GM12878 (cell line): ENCODE results near the gene GPC6. TPM values are rescaled to one million over a fixed set of nuclear protein-coding genes. Genes with fewer than 3 reads are reported as not detected.

Experiments
- ATAC-seq: fragments of 200-7000 bp; cut with Tn5 transposase; 3 replicates; pipeline ENCODE4 v1.9.1; 2020; ENCODE audit warnings: mild to moderate bottlenecking, moderate library complexity
- BruUV-seq: library from RNA; stranded (reverse); fragments of 400-500 nt; replicated peaks from 2 replicates; lab custom pipeline; 2021; lab: Mats Ljungman, UMichigan
- CTCF ChIA-PET: fragments of 300-600 bp; sonication (Branson Sonifier 250); formaldehyde crosslinking; extraction: SDS; loops from one replicate; lab custom pipeline; 2021; ENCODE audit warnings: inconsistent platforms; lab: Yijun Ruan, JAX
- POLR2A ChIA-PET: fragments of 350-600 bp; formaldehyde crosslinking; extraction: SDS; loops from one replicate; lab custom pipeline; 2021; ENCODE audit warnings: inconsistent platforms; lab: Charles Lee
- RAD21 ChIA-PET: fragments of 300-600 bp; sonication (Branson Sonifier 250); formaldehyde crosslinking; loops from one replicate; lab custom pipeline; 2023; ENCODE audit warnings: antibody characterized with exemption; ENCODE audit not compliant: unreplicated experiment; lab: Charles Lee
- SMC1A ChIA-PET: fragments of 300-600 bp; sonication (Branson Sonifier 250); formaldehyde crosslinking; loops from one replicate; lab custom pipeline; 2023; ENCODE audit not compliant: unreplicated experiment, uncharacterized antibody; lab: Charles Lee
- DNase-seq: peaks from one replicate; pipeline ENCODE4 v3.0.0-alpha.2; 2011; ENCODE audit warnings: low read depth, low spot score
- FAIRE-seq: peaks from 3 replicates; lab custom pipeline; 2011; peaks lifted over from hg19 to GRCh38; lab: Jason Lieb, UNC
- H2AFZ ChIP-seq: 2 replicates; pipeline ENCODE4 v1.6.0; 2011; ENCODE audit warnings: low read depth, low read length, control low read depth; ENCODE audit not compliant: control insufficient read depth
- H3K27ac ChIP-seq: 2 replicates; pipeline ENCODE4 v1.5.1; 2011; ENCODE audit warnings: control low read depth; ENCODE audit not compliant: control insufficient read depth, insufficient read depth
- H3K27me3 ChIP-seq, 2 experiments: replicated peaks in 1 of 2; 2 replicates each; pipeline versions ENCODE4 v1.6.0 to v1.6.1; 2011; ENCODE audit warnings: low read length in 1 of 2; ENCODE audit not compliant: control insufficient read depth in 2 of 2, insufficient read depth in 2 of 2
- H3K36me3 ChIP-seq, 2 experiments: 2 replicates each; pipeline ENCODE4 v1.5.1; 2011; ENCODE audit warnings: low read length in 1 of 2; ENCODE audit not compliant: control insufficient read depth in 2 of 2, insufficient read depth in 2 of 2
- H3K4me1 ChIP-seq: 2 replicates; pipeline ENCODE4 v1.6.1; 2011; ENCODE audit warnings: mild to moderate bottlenecking, low read length, moderate library complexity, mixed read lengths; ENCODE audit not compliant: control insufficient read depth, insufficient read depth
- H3K4me2 ChIP-seq: 2 replicates; pipeline ENCODE4 v1.6.0; 2011; ENCODE audit warnings: control low read depth; ENCODE audit not compliant: control insufficient read depth, insufficient read depth
- H3K4me3 ChIP-seq: fragments of 200-600 bp; sonication (generic); 2 replicates; pipeline ENCODE4 v1.5.1; 2016
- H3K79me2 ChIP-seq: 2 replicates; pipeline ENCODE4 v1.6.0; 2011; ENCODE audit warnings: low read length; ENCODE audit not compliant: control insufficient read depth, insufficient read depth
- H3K9ac ChIP-seq: 2 replicates; pipeline ENCODE4 v1.8.0; 2011; ENCODE audit warnings: low read length, control low read depth, mixed read lengths; ENCODE audit not compliant: control insufficient read depth, insufficient read depth
- H3K9me3 ChIP-seq: replicated peaks from 3 replicates; pipeline ENCODE4 v1.5.1; 2011; ENCODE audit warnings: mild to moderate bottlenecking, low read length; ENCODE audit not compliant: control insufficient read depth, insufficient read depth
- H4K20me1 ChIP-seq: 2 replicates; pipeline ENCODE4 v1.6.0; 2011; ENCODE audit not compliant: control insufficient read depth, insufficient read depth
- EP300 ChIP-seq, 2 experiments: fragments of 150-350 bp in 1 of 2; IDR thresholded peaks; 2 replicates each; pipeline ENCODE4 v1.6.1; 2011 to 2012; ENCODE audit warnings: low read depth in 2 of 2, low read length in 2 of 2, borderline replicate concordance in 1 of 2, improper control_type of control experiment in 1 of 2, inconsistent platforms in 1 of 2; ENCODE audit not compliant: control insufficient read depth in 1 of 2
- GABPA ChIP-seq: IDR thresholded peaks from 2 replicates; pipeline ENCODE4 v1.6.1; 2014; ENCODE audit warnings: antibody characterized with exemption, low read depth, mild to moderate bottlenecking, inconsistent platforms
- KAT2A ChIP-seq: conservative IDR thresholded peaks from 2 replicates; pipeline ENCODE4 v1.6.1; 2011; ENCODE audit warnings: low read depth, low read length; ENCODE audit not compliant: control insufficient read depth
- POLR2AphosphoS5 ChIP-seq: IDR thresholded peaks from 2 replicates; pipeline ENCODE4 v1.6.1; 2011; ENCODE audit warnings: mild to moderate bottlenecking, low read length, inconsistent platforms
- SREBF1 ChIP-seq: IDR thresholded peaks from 2 replicates; pipeline ENCODE4 v1.6.1; 2012; ENCODE audit warnings: mild to moderate bottlenecking, low read length
- TARDBP ChIP-seq: IDR thresholded peaks from 2 replicates; pipeline ENCODE4 v1.6.1; 2016; ENCODE audit warnings: borderline replicate concordance
- TCF3 ChIP-seq: IDR thresholded peaks from 2 replicates; pipeline ENCODE4 v1.6.1; 2012; ENCODE audit warnings: low read depth, mild to moderate bottlenecking, low read length, borderline replicate concordance; ENCODE audit not compliant: insufficient read depth
- ZBED1 ChIP-seq: IDR thresholded peaks from 2 replicates; pipeline ENCODE4 v1.6.1; 2016; ENCODE audit warnings: borderline replicate concordance
- WGBS: methylation state at CpG from one replicate; pipeline ENCODE4 v1.1.6; 2016; ENCODE audit warnings: low lambda C conversion rate; ENCODE audit not compliant: insufficient replicate concordance, insufficient coverage; ENCODE audit errors: missing lambda C conversion rate; 5-methylcytosine and 5-hydroxymethylcytosine counted together
- in situ Hi-C: fragments of 300-500 bp; cut with MboI; formaldehyde crosslinking; loops from 9 replicates; pipeline ENCODE4 v1.14.3; 2018; ENCODE audit warnings: mixed read lengths
- intact Hi-C: fragments of 100-400 bp; cut with micrococcal nuclease; formaldehyde crosslinking; loops from one replicate; pipeline ENCODE4 v1.14.2; 2022; ENCODE audit not compliant: unreplicated experiment
- polyA plus RNA-seq, 11 experiments: library from polyadenylated mRNA; depleted of rRNA in 4 of 11; unstranded in 6 of 11; stranded (reverse) in 5 of 11; fragments of >200 nt; fragmentation: Nextera tagmentation in 4 of 11; fragmentation: Illumina TruSeq in 1 of 11; extraction: Ambion mirVana in 4 of 11; extraction: Trizol in 1 of 11; gene quantifications; 1 replicate in 1 of 11; 2 replicates in 10 of 11; pipeline versions ENCODE4 v1.2.1 to v1.2.3, GENCODE V29; 2011 to 2016; ENCODE audit warnings: inconsistent platforms in 2 of 11, missing spikeins in 2 of 11, low read depth in 1 of 11
- total RNA-seq, 4 experiments: library from RNA; depleted of rRNA in 3 of 4; stranded (reverse); fragments of >200 nt in 3 of 4; fragmentation: Illumina TruSeq in 1 of 4; extraction: Trizol in 1 of 4; gene quantifications; 2 replicates each; pipeline versions ENCODE4 v1.2.1 to v1.2.3, GENCODE V29; 2013 to 2021
- TF ChIP-seq, protein P1 (sequence below): fragments of 450-650 bp; IDR thresholded peaks from 2 replicates; pipeline ENCODE4 v1.6.1; 2018; ENCODE audit warnings: mild to moderate bottlenecking, low read depth, moderate library complexity; ENCODE audit not compliant: partially characterized antibody
- TF ChIP-seq, protein P2 (sequence below): IDR thresholded peaks from 2 replicates; pipeline ENCODE4 v1.6.1; 2012; ENCODE audit warnings: low read depth, low read length, improper control_type of control experiment

The GPC6 gene
- total and polyA plus RNA-seq, 10 of the 15 experiments (the other 5 are each of a cell fraction or from before 2014, with no cell fraction given) = 0.03 to 0.04 (median 0.03) TPM; not detected in 7

DNA sequence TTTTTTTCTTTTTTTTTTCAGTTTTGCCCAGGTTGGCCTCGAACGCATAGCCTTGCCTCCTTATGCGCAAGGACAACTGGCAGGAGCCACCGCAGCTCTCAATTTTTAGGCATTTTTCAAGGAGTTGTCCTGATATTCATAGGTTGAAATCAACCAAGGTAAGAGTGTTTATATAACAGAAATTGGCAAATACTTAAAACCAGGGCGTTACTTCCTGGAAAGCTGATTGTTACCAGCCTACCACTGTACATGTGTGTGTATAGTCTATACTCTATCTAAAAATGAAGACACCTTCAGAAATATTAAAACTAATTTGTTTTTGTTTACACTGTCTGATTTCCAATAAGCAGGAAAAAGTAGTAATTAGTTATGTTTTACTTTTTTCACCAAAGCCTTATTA, 39.2 kb downstream of the GPC6 start:
- Histone ChIP-seq H3K4me3 (no peak overlapping the region), H3K4me1 (no peaks in the 10 kb centered on the region)
- no peak for FAIRE-seq
- TF ChIP-seq KAT2A (no peak), TCF3 (no peak), TARDBP (no peak), GABPA (no peak), SREBF1 (no peak), ZBED1 (no peak), EP300 (IDR thresholded peaks at IDR 0.05; ENCODE audit: borderline replicate concordance in 1 of 2, control insufficient read depth in 1 of 2, low read depth in 2 of 2, low read length in 2 of 2) (no peak), POLR2AphosphoS5 (no peak)
- TF ChIP-seq, protein P1, sequence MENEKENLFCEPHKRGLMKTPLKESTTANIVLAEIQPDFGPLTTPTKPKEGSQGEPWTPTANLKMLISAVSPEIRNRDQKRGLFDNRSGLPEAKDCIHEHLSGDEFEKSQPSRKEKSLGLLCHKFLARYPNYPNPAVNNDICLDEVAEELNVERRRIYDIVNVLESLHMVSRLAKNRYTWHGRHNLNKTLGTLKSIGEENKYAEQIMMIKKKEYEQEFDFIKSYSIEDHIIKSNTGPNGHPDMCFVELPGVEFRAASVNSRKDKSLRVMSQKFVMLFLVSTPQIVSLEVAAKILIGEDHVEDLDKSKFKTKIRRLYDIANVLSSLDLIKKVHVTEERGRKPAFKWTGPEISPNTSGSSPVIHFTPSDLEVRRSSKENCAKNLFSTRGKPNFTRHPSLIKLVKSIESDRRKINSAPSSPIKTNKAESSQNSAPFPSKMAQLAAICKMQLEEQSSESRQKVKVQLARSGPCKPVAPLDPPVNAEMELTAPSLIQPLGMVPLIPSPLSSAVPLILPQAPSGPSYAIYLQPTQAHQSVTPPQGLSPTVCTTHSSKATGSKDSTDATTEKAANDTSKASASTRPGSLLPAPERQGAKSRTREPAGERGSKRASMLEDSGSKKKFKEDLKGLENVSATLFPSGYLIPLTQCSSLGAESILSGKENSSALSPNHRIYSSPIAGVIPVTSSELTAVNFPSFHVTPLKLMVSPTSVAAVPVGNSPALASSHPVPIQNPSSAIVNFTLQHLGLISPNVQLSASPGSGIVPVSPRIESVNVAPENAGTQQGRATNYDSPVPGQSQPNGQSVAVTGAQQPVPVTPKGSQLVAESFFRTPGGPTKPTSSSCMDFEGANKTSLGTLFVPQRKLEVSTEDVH = no peak
- TF ChIP-seq, protein P2, sequence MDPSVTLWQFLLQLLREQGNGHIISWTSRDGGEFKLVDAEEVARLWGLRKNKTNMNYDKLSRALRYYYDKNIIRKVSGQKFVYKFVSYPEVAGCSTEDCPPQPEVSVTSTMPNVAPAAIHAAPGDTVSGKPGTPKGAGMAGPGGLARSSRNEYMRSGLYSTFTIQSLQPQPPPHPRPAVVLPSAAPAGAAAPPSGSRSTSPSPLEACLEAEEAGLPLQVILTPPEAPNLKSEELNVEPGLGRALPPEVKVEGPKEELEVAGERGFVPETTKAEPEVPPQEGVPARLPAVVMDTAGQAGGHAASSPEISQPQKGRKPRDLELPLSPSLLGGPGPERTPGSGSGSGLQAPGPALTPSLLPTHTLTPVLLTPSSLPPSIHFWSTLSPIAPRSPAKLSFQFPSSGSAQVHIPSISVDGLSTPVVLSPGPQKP = no peak
- TF ChIP-seq, all 136 proteins: peak for 0
- Histone ChIP-seq H3K9ac (no peak overlapping the region), H3K4me2 (no peak overlapping the region), H3K9me3 (no peaks in the 10 kb centered on the region), H3K27ac (no peak overlapping the region), H4K20me1 (no peaks in the 10 kb centered on the region), H3K27me3 (no peaks in the 10 kb centered on the region), H3K79me2 (no peaks in the 10 kb centered on the region), H2AFZ (no peak overlapping the region), H3K36me3 (no peaks in the 10 kb centered on the region)
- ATAC-seq (no peak), DNase-seq (no peak)
- POLR2A ChIA-PET = no interaction called here
- WGBS = 57% methylated on average over 5 of the region's 5 CpGs
- no TSS peak for BruUV-seq
- RAD21 ChIA-PET = no interaction called here
- SMC1A ChIA-PET = no interaction called here
- CTCF ChIA-PET = no interaction called here
- in situ Hi-C loops = no loop called here
- intact Hi-C loops = no loop called here
